HepG2 (cell line): ENCODE results near the gene DACH2. TPM values are rescaled to one million over a fixed set of nuclear protein-coding genes. Genes with fewer than 3 reads are reported as not detected.

ENCODE experiments used
- ATAC-seq: fragments of 200-7000 bp; cut with Tn5 transposase; 3 replicates; pipeline ENCODE4 v1.9.1; 2020; ENCODE audit warnings: mild to moderate bottlenecking, moderate library complexity
- BruUV-seq: library from RNA; stranded (reverse); fragments of 400-500 nt; replicated peaks from 2 replicates; lab custom pipeline; 2021; lab: Mats Ljungman, UMichigan
- CTCF ChIA-PET: fragments of 300-600 bp; formaldehyde crosslinking; extraction: SDS; loops from one replicate; lab custom pipeline; 2021; ENCODE audit warnings: low total read pairs, inconsistent platforms, low intra/inter-chr PET ratio; lab: Yijun Ruan, JAX
- POLR2A ChIA-PET: fragments of 350-600 bp; sonication (Branson Sonifier 250); formaldehyde crosslinking; loops from one replicate; lab custom pipeline; 2020; ENCODE audit warnings: antibody characterized with exemption, inconsistent platforms; lab: Yijun Ruan, JAX
- DNase-seq: peaks from one replicate; pipeline ENCODE4 v3.0.0-alpha.2; 2015; ENCODE audit warnings: low spot score
- FAIRE-seq: peaks from 3 replicates; lab custom pipeline; 2011; peaks lifted over from hg19 to GRCh38; lab: Jason Lieb, UNC
- H2AFZ ChIP-seq: one replicate; pipeline ENCODE4 v1.6.1; 2011; ENCODE audit warnings: low read length, inconsistent platforms
- H3K27ac ChIP-seq: fragments of 300-600 bp; 3 replicates; pipeline ENCODE4 v1.8.0; 2011; ENCODE audit warnings: mixed run types, mild to moderate bottlenecking, mixed read lengths, low read length, inconsistent platforms; ENCODE audit not compliant: insufficient read depth; ENCODE audit errors: extremely low read length
- H3K27me3 ChIP-seq, 2 experiments: fragments of 200-600 bp in 1 of 2; 2 replicates in 1 of 2; 3 replicates in 1 of 2; pipeline versions ENCODE4 v1.6.0 to v1.8.0; 2011; ENCODE audit warnings: low read length in 2 of 2, mild to moderate bottlenecking in 2 of 2, moderate library complexity in 2 of 2, inconsistent platforms in 1 of 2; ENCODE audit not compliant: insufficient read depth in 2 of 2, control insufficient read depth in 1 of 2
- H3K36me3 ChIP-seq, 2 experiments: fragments of 200-600 bp in 1 of 2; replicated peaks in 1 of 2; 2 replicates in 1 of 2; 3 replicates in 1 of 2; pipeline versions ENCODE4 v1.5.1 to v1.8.0; 2011; ENCODE audit warnings: low read length in 2 of 2, inconsistent platforms in 1 of 2; ENCODE audit not compliant: insufficient read depth in 2 of 2, control insufficient read depth in 1 of 2
- H3K4me1 ChIP-seq: 2 replicates; pipeline ENCODE4 v1.5.1; 2012; ENCODE audit warnings: low read length, inconsistent platforms; ENCODE audit not compliant: insufficient read depth
- H3K4me2 ChIP-seq: 2 replicates; pipeline ENCODE4 v1.6.0; 2011; ENCODE audit warnings: low read depth, low read length, inconsistent platforms
- H3K4me3 ChIP-seq, 3 experiments: fragments of 200-600 bp in 1 of 3; sonication (generic), shearing (Covaris generic) in 1 of 3; replicated peaks in 1 of 3; 2 replicates each; pipeline ENCODE4 v1.5.1; 2011 to 2016; ENCODE audit warnings: low read length in 3 of 3, inconsistent platforms in 2 of 3, low read depth in 2 of 3, mild to moderate bottlenecking in 2 of 3, control low read depth in 1 of 3, mixed read lengths in 1 of 3; ENCODE audit not compliant: insufficient read depth in 1 of 3
- H3K79me2 ChIP-seq: one replicate; pipeline ENCODE4 v1.6.1; 2011; ENCODE audit warnings: low read length, inconsistent platforms; ENCODE audit not compliant: insufficient read depth
- H3K9ac ChIP-seq: 2 replicates; pipeline ENCODE4 v1.6.0; 2011; ENCODE audit warnings: mild to moderate bottlenecking, low read depth, low read length, inconsistent platforms; ENCODE audit not compliant: insufficient read depth
- H3K9me3 ChIP-seq: 2 replicates; pipeline ENCODE4 v1.5.1; 2012; ENCODE audit warnings: mild to moderate bottlenecking, low read length
- H4K20me1 ChIP-seq: 2 replicates; pipeline ENCODE4 v1.6.0; 2011; ENCODE audit warnings: inconsistent platforms, mild to moderate bottlenecking, low read length, moderate library complexity; ENCODE audit not compliant: insufficient read depth
- EEA1 ChIP-seq: sonication (generic); formaldehyde crosslinking; IDR thresholded peaks from 2 replicates; pipeline ENCODE4 v1.5.1; 2020; ENCODE audit warnings: mild to moderate bottlenecking, missing genetic modification reagents, borderline replicate concordance
- JUNB ChIP-seq: sonication (generic); formaldehyde crosslinking; IDR thresholded peaks from 2 replicates; pipeline ENCODE4 v1.8.0; 2022; ENCODE audit warnings: missing genetic modification reagents, mild to moderate bottlenecking, borderline replicate concordance
- KDM3A ChIP-seq: IDR thresholded peaks from 2 replicates; pipeline ENCODE4 v1.6.1; 2018; ENCODE audit warnings: low read depth, missing compliant biosample characterization
- NFYB ChIP-seq: sonication (generic); formaldehyde crosslinking; IDR thresholded peaks from 2 replicates; pipeline ENCODE4 v1.4.0; 2020; ENCODE audit warnings: missing genetic modification reagents
- RORA ChIP-seq: sonication (generic); formaldehyde crosslinking; IDR thresholded peaks from 2 replicates; pipeline ENCODE4 v1.5.0; 2020; ENCODE audit warnings: mild to moderate bottlenecking, missing genetic modification reagents, moderate library complexity
- SCMH1 ChIP-seq: sonication (generic); formaldehyde crosslinking; IDR thresholded peaks from 2 replicates; pipeline ENCODE4 v1.9.0; 2021; ENCODE audit warnings: missing genetic modification reagents, mild to moderate bottlenecking, borderline replicate concordance
- TBX2 ChIP-seq: sonication (generic); formaldehyde crosslinking; IDR thresholded peaks from 2 replicates; pipeline ENCODE4 v1.5.0; 2020; ENCODE audit warnings: missing genetic modification reagents, mild to moderate bottlenecking, borderline replicate concordance
- TRIM24 ChIP-seq: sonication (generic); formaldehyde crosslinking; IDR thresholded peaks from 2 replicates; pipeline ENCODE4 v1.8.0; 2022; ENCODE audit warnings: mild to moderate bottlenecking, missing genetic modification reagents
- ZNF468 ChIP-seq: sonication (generic); formaldehyde crosslinking; IDR thresholded peaks from 2 replicates; pipeline ENCODE4 v1.8.0; 2022; ENCODE audit warnings: mild to moderate bottlenecking, moderate library complexity, missing genetic modification reagents
- ZNF737 ChIP-seq: sonication (generic); formaldehyde crosslinking; IDR thresholded peaks from 2 replicates; pipeline ENCODE4 v1.5.0; 2020; ENCODE audit warnings: missing genetic modification reagents, mild to moderate bottlenecking, borderline replicate concordance
- WGBS: methylation state at CpG from one replicate; pipeline ENCODE4 v1.1.6; 2017; ENCODE audit warnings: low lambda C conversion rate; 5-methylcytosine and 5-hydroxymethylcytosine counted together
- in situ Hi-C: cut with HindIII; loops from 2 replicates; pipeline ENCODE4 v1.10.0; 2017; ENCODE audit warnings: low pct_unique_long_range_greater_than_20kb; ENCODE audit not compliant: extremely low pct_ligation_motif_present
- intact Hi-C: fragments of 100-400 bp; cut with micrococcal nuclease; formaldehyde crosslinking; loops from one replicate; pipeline ENCODE4 v1.10.0; 2022; ENCODE audit not compliant: unreplicated experiment
- polyA plus RNA-seq, 8 experiments: library from polyadenylated mRNA; depleted of rRNA in 3 of 8; stranded (reverse) in 7 of 8; unstranded in 1 of 8; fragments of >200 nt; fragmentation: Illumina TruSeq in 4 of 8; extraction: Trizol in 4 of 8; gene quantifications; 2 replicates each; pipeline versions ENCODE4 v1.2.1 to v1.2.3, GENCODE V29; 2011 to 2016; ENCODE audit warnings: low read depth in 4 of 8, missing spikeins in 1 of 8, mixed read lengths in 1 of 8; ENCODE audit not compliant: insufficient read depth in 1 of 8
- total RNA-seq, 5 experiments: library from RNA; depleted of rRNA; stranded (reverse); fragments of >200 nt; fragmentation: Illumina TruSeq; extraction: Trizol; gene quantifications; 2 replicates each; pipeline ENCODE4 v1.2.3, GENCODE V29; 2016; ENCODE audit warnings: low read depth in 1 of 5
- TF ChIP-seq, protein P1 (sequence below): sonication (generic); formaldehyde crosslinking; IDR thresholded peaks from 2 replicates; pipeline ENCODE4 v1.4.0; 2020; ENCODE audit warnings: missing genetic modification reagents, mild to moderate bottlenecking, borderline replicate concordance
- TF ChIP-seq, protein P2 (sequence below): sonication (generic); formaldehyde crosslinking; IDR thresholded peaks from 2 replicates; pipeline ENCODE4 v1.8.0; 2022; ENCODE audit warnings: missing genetic modification reagents, mild to moderate bottlenecking, borderline replicate concordance

DACH2 gene
- total and polyA plus RNA-seq, 2 of the 13 experiments (the other 11 are each of a cell fraction or from before 2014, with no cell fraction given), result not detected

DNA sequence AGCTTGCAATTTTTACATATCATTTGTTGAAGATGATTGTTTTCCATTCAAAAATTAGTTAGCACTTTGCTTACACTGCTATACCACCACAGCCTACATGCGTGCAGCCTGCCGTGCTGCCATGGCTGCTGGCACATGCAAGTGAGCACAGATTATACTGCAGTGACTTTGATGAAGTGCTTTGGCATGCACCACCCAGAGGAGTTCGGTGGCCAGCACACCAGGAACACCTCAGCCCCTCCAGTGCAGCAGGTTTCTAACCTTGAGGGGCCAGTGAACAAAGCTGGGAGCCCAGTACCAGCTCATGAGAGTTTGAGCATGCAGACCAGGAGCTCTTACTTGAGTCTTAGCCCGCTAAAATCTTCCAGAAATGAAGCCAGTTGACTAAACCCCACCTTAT, 431.5 kb downstream of the DACH2 start (continued):
- TF ChIP-seq ZNF468 (CRISPR knock-in tag) (no peak), TRIM24 (CRISPR knock-in tag) (no peak), EEA1 (CRISPR knock-in tag) (no peak), TBX2 (no peak), SCMH1 (CRISPR knock-in tag) (no peak), NFYB (no peak), JUNB (no peak)
- TF ChIP-seq, protein P1, sequence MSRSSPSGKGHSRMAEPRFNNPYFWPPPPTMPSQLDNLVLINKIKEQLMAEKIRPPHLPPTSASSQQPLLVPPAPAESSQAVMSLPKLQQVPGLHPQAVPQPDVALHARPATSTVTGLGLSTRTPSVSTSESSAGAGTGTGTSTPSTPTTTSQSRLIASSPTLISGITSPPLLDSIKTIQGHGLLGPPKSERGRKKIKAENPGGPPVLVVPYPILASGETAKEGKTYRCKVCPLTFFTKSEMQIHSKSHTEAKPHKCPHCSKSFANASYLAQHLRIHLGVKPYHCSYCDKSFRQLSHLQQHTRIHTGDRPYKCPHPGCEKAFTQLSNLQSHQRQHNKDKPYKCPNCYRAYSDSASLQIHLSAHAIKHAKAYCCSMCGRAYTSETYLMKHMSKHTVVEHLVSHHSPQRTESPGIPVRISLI, result no peak
- TF ChIP-seq, protein P2, sequence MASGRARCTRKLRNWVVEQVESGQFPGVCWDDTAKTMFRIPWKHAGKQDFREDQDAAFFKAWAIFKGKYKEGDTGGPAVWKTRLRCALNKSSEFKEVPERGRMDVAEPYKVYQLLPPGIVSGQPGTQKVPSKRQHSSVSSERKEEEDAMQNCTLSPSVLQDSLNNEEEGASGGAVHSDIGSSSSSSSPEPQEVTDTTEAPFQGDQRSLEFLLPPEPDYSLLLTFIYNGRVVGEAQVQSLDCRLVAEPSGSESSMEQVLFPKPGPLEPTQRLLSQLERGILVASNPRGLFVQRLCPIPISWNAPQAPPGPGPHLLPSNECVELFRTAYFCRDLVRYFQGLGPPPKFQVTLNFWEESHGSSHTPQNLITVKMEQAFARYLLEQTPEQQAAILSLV (CRISPR knock-in tag), result no peak
- TF ChIP-seq, all 625 proteins: peak for 0

DNA sequence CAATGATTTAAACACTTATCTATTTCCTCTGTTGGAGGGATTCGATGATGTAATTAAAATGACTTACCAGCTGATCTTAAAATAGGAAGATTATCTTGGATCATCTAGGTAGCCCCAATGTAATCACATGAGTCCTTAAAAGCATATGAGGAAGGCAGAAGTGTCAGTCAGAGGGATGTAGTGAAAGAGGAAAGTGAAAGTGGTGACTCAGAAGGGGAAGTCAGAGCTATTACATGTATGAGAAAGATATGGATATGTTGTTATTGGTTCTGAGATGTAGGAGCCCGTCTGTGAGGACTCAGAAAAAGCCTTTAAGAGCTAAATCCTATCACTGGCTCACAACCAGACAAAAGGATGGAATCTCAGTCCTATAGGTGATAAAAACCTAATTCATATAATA, 456.4 kb downstream of the DACH2 start:
- BruUV-seq, result no TSS peak
- Histone ChIP-seq H2AFZ (no peak overlapping the region), H3K9me3 (no peaks in the 10 kb centered on the region)
- TF ChIP-seq ZNF737, result no peak
- TF ChIP-seq RORA (CRISPR knock-in tag), result no peak
- no peak for TF ChIP-seq KDM3A (CRISPR knock-in tag)
- TF ChIP-seq, all 625 proteins: peak for 0
- ChIA-PET CTCF (no interaction called here), POLR2A (no interaction called here)
- Histone ChIP-seq H3K4me1 (no peaks in the 10 kb centered on the region), H3K79me2 (no peaks in the 10 kb centered on the region), H3K27me3 (no peaks in the 10 kb centered on the region), H3K36me3 (no peaks in the 10 kb centered on the region), H3K4me3 (no peak overlapping the region), H4K20me1 (no peaks in the 10 kb centered on the region), H3K9ac (no peak overlapping the region), H3K27ac (no peak overlapping the region), H3K4me2 (no peak overlapping the region)
- WGBS, result 0% methylated on average over 2 of the region's 2 CpGs
- ATAC-seq (no peak), FAIRE-seq (no peak), DNase-seq (no peak)
- in situ Hi-C loops, result no loop called here
- intact Hi-C loops, result no loop called here
